Stomach (tissue), 4 donors: ENCODE results near the gene AMHR2.

Source experiments
- CTCF ChIP-seq, 7 experiments: fragments of 450-650 bp in 4 of 7; fragments of 200-600 bp in 3 of 7; sonication (generic) in 3 of 7; IDR thresholded peaks; one replicate each; pipeline ENCODE4 v1.5.1; 2016 to 2019; ENCODE audit warnings: antibody characterized with exemption in 7 of 7, control low read depth in 2 of 7, mild to moderate bottlenecking in 1 of 7
- POLR2AphosphoS5 ChIP-seq, 3 donors: sonication (generic); formaldehyde crosslinking; IDR thresholded peaks; one replicate each; pipeline ENCODE4 v1.6.1; 2016; ENCODE audit warnings: antibody characterized with exemption in 3 of 3

GRCh38 chr12:53414756-53415417, 8.8 kb upstream of the AMHR2 start:
- TF ChIP-seq CTCF (IDR thresholded peaks at IDR 0.05) (no peak), POLR2AphosphoS5 (IDR thresholded peaks at IDR 0.05) (no peak)
